ENCODE results near the gene COL4A6. TPM values are rescaled to one million over a fixed set of nuclear protein-coding genes. Genes with fewer than 3 reads are reported as not detected.

Gene COL4A6
- polyA plus RNA-seq, 3 donors: not detected

DNA sequence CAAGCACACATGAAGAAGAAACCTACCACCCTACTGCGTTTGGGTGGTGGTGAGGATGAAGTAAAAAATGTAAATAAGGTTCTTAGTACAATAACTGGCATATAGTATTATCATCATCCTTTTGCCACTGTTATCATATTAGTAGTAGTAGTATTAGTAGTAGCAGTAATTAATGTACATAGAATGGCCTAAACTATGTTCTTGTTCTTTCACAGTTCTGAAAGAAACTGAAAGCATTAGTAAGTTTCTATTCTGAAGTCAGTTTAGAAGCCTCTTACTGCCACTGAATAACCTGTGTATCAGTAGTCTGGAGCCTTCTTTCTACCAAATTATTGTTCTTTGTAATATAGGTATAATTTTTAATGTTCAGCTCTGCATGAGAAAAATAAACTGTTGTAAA lies 21.0 kb downstream of the COL4A6 start:
- H3K9me3 Mint-ChIP-seq: peaks cover 0 to 2% (median 0%) of the 10 kb centered on the region in 7 donors

DNA sequence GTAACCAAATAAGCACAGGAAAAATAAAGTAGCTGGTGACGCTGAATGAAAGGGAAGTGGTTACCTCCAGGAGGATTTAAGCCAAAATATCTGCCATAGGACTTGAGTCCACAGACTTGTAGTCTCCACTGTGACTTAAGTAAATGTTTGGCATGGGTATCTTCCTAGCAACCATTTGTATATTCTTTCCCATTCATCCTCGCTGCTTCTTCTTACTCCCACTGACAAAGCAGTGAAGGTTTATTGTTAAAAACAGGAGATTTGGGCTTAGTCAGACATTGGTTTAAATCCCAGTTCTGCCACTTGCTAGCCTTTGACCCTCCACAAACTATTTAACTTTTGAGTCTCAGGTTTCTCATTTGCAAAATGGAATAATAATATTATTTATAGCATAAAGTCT lies 22.3 kb downstream of the COL4A6 start:
- Mint-ChIP-seq H3K9me3 (peaks cover 0 to 2% (median 0%) of the 10 kb centered on the region in 7 donors), H3K4me1 (no peaks in the 10 kb centered on the region), H3K4me3 (no peak overlapping the region), H3K36me3 (no peaks in the 10 kb centered on the region), H3K27me3 (ENCODE audit: low read depth in 3 of 3) (peaks cover 0 to 5% (median 0%) of the 10 kb centered on the region in 3 donors), H3K27ac (no peak overlapping the region)
- no peak overlapping the region for H2AFZ ChIP-seq (ENCODE audit: insufficient read depth, low read depth, low read length, poor library complexity, severe bottlenecking)
- no peak overlapping the region for H3K4me2 ChIP-seq (replicated peaks; ENCODE audit: extremely low read depth, low read length, poor library complexity, severe bottlenecking)
- no peaks in the 10 kb centered on the region for H4K20me1 ChIP-seq (ENCODE audit: insufficient read depth, low read length)
- H3K9me3 ChIP-seq (replicated peaks in 1 of 2; ENCODE audit: control insufficient read depth in 1 of 2, insufficient read depth in 1 of 2, low read length in 2 of 2): no peaks in the 10 kb centered on the region
- WGBS (ENCODE audit: insufficient coverage): no CpG with 5 or more reads among the region's 2 CpGs
- H3K4me1 ChIP-seq (ENCODE audit: control insufficient read depth in 1 of 2, insufficient read depth in 2 of 2, low read length in 2 of 2): no peaks in the 10 kb centered on the region
- no peak overlapping the region for H3K4me3 ChIP-seq (replicated peaks in 1 of 3; ENCODE audit: low read depth in 2 of 3, low read length in 3 of 3)
- H3K27ac ChIP-seq (ENCODE audit: low read depth in 1 of 2, low read length in 2 of 2): no peak overlapping the region
- no peaks in the 10 kb centered on the region for H3K36me3 ChIP-seq (replicated peaks in 1 of 2; ENCODE audit: control insufficient read depth in 1 of 2, insufficient read depth in 2 of 2, low read length in 2 of 2)
- intact Hi-C loops (cut with micrococcal nuclease): no loop called here
- TF ChIP-seq, protein P1, sequence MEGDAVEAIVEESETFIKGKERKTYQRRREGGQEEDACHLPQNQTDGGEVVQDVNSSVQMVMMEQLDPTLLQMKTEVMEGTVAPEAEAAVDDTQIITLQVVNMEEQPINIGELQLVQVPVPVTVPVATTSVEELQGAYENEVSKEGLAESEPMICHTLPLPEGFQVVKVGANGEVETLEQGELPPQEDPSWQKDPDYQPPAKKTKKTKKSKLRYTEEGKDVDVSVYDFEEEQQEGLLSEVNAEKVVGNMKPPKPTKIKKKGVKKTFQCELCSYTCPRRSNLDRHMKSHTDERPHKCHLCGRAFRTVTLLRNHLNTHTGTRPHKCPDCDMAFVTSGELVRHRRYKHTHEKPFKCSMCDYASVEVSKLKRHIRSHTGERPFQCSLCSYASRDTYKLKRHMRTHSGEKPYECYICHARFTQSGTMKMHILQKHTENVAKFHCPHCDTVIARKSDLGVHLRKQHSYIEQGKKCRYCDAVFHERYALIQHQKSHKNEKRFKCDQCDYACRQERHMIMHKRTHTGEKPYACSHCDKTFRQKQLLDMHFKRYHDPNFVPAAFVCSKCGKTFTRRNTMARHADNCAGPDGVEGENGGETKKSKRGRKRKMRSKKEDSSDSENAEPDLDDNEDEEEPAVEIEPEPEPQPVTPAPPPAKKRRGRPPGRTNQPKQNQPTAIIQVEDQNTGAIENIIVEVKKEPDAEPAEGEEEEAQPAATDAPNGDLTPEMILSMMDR (IDR thresholded peaks at IDR 0.05): no peak
- H3K79me2 ChIP-seq (ENCODE audit: insufficient read depth, low read length): no peaks in the 10 kb centered on the region
- H3K9ac ChIP-seq (ENCODE audit: insufficient read depth, low read length, poor library complexity, severe bottlenecking): no peak overlapping the region
- peaks cover 0 to 2% of the 10 kb centered on the region in 2 donors for H3K27me3 ChIP-seq (ENCODE audit: control insufficient read depth in 2 of 2, insufficient read depth in 2 of 2, low read length in 2 of 2)
- no peak for DNase-seq

More for the DNA sequence above, 21.0 kb downstream of the COL4A6 start:
- DNase-seq: no peak
- no peak overlapping the region for H3K27ac Mint-ChIP-seq
- H3K4me3 Mint-ChIP-seq: no peak overlapping the region
- no peak overlapping the region for H3K9ac ChIP-seq (ENCODE audit: insufficient read depth, low read length, poor library complexity, severe bottlenecking)
- H3K4me1 ChIP-seq (ENCODE audit: control insufficient read depth in 1 of 2, insufficient read depth in 2 of 2, low read length in 2 of 2): no peaks in the 10 kb centered on the region
- H4K20me1 ChIP-seq (ENCODE audit: insufficient read depth, low read length): no peaks in the 10 kb centered on the region
- intact Hi-C loops (cut with micrococcal nuclease): no loop called here
- no peaks in the 10 kb centered on the region for H3K36me3 Mint-ChIP-seq
- TF ChIP-seq, protein P1 (IDR thresholded peaks at IDR 0.05): no peak
- H3K27ac ChIP-seq (ENCODE audit: low read depth in 1 of 2, low read length in 2 of 2): no peak overlapping the region
- no peaks in the 10 kb centered on the region for H3K4me1 Mint-ChIP-seq
- no peak overlapping the region for H3K4me3 ChIP-seq (replicated peaks in 1 of 3; ENCODE audit: low read depth in 2 of 3, low read length in 3 of 3)
- H3K27me3 Mint-ChIP-seq (ENCODE audit: low read depth in 3 of 3): peaks cover 0 to 2% (median 0%) of the 10 kb centered on the region in 3 donors
- no peak overlapping the region for H3K4me2 ChIP-seq (replicated peaks; ENCODE audit: extremely low read depth, low read length, poor library complexity, severe bottlenecking)
- no peak overlapping the region for H2AFZ ChIP-seq (ENCODE audit: insufficient read depth, low read depth, low read length, poor library complexity, severe bottlenecking)
- H3K9me3 ChIP-seq (replicated peaks in 1 of 2; ENCODE audit: control insufficient read depth in 1 of 2, insufficient read depth in 1 of 2, low read length in 2 of 2): no peaks in the 10 kb centered on the region
- peaks cover 0 to 2% of the 10 kb centered on the region in 2 donors for H3K27me3 ChIP-seq (ENCODE audit: control insufficient read depth in 2 of 2, insufficient read depth in 2 of 2, low read length in 2 of 2)
- WGBS (ENCODE audit: insufficient coverage): no CpG with 5 or more reads among the region's 1 CpG
- H3K79me2 ChIP-seq (ENCODE audit: insufficient read depth, low read length): no peaks in the 10 kb centered on the region
- no peaks in the 10 kb centered on the region for H3K36me3 ChIP-seq (replicated peaks in 1 of 2; ENCODE audit: control insufficient read depth in 1 of 2, insufficient read depth in 2 of 2, low read length in 2 of 2)

Measured in CD14-positive monocyte (primary cell).